ENCODE measurements around the gene GABRB3. TPM values are rescaled to one million over a fixed set of nuclear protein-coding genes. Genes with fewer than 3 reads are reported as not detected.
A peak's percentile ranks its signal among the peaks of the same experiment; 100 is the strongest.

Gene GABRB3
- polyA plus RNA-seq, 3 donors = not detected

DNA sequence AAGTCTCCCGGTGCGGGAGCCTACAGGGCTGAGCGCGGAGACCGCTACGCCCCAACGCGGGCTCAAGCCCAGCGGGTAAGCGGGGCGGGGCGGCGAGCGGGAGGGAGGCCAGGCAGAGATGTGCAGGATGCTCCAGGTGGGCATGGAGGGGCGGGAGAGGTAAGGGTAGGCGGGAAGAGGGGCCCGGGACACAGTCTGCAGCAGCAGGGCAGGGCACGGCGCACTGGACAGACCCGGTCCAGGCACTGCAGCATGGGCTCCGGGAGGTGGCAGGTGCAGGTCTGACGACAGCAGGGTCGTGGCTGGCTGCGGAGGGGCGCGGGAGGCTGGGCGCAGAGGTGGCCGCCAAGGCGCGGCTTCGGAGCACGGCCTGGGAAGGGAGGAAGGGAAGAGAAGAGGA is 102.8 kb downstream of the GABRB3 start:
- no peak for DNase-seq
- Histone ChIP-seq H4K20me1 (ENCODE audit: insufficient read depth, low read length) (no peaks in the 10 kb centered on the region), H3K36me3 (replicated peaks in 1 of 2; ENCODE audit: control insufficient read depth in 1 of 2, insufficient read depth in 2 of 2, low read length in 2 of 2) (no peaks in the 10 kb centered on the region), H3K27ac (ENCODE audit: low read depth in 1 of 2, low read length in 2 of 2) (no peak overlapping the region), H3K9ac (ENCODE audit: insufficient read depth, low read length, poor library complexity, severe bottlenecking) (no peak overlapping the region), H3K4me3 (replicated peaks in 1 of 3; ENCODE audit: low read depth in 2 of 3, low read length in 3 of 3) (no peak overlapping the region), H3K27me3 (ENCODE audit: control insufficient read depth in 2 of 2, insufficient read depth in 2 of 2, low read length in 2 of 2) (no peaks in the 10 kb centered on the region), H3K79me2 (ENCODE audit: insufficient read depth, low read length) (no peaks in the 10 kb centered on the region), H3K4me2 (replicated peaks; ENCODE audit: extremely low read depth, low read length, poor library complexity, severe bottlenecking) (no peak overlapping the region), H3K9me3 (replicated peaks in 1 of 2; ENCODE audit: control insufficient read depth in 1 of 2, insufficient read depth in 1 of 2, low read length in 2 of 2) (peaks cover 21 to 32% of the 10 kb centered on the region in 2 donors), H3K4me1 (ENCODE audit: control insufficient read depth in 1 of 2, insufficient read depth in 2 of 2, low read length in 2 of 2) (no peaks in the 10 kb centered on the region), H2AFZ (ENCODE audit: insufficient read depth, low read depth, low read length, poor library complexity, severe bottlenecking) (no peak overlapping the region)
- Mint-ChIP-seq H3K27me3 (ENCODE audit: low read depth in 3 of 3) (peaks cover 0 to 7% (median 0%) of the 10 kb centered on the region in 3 donors), H3K4me1 (no peaks in the 10 kb centered on the region), H3K27ac (no peak overlapping the region), H3K36me3 (no peaks in the 10 kb centered on the region), H3K9me3 (peaks cover 12 to 35% (median 20%) of the 10 kb centered on the region in 7 donors), H3K4me3 (no peak overlapping the region)
- TF ChIP-seq CTCF (IDR thresholded peaks at IDR 0.05) = no peak
- intact Hi-C loops (cut with micrococcal nuclease) = no loop called here
- WGBS (ENCODE audit: insufficient coverage) = 73% methylated on average over 27 of the region's 32 CpGs

- Histone ChIP-seq H3K9me3 (replicated peaks in 1 of 2; ENCODE audit: control insufficient read depth in 1 of 2, insufficient read depth in 1 of 2, low read length in 2 of 2) (peaks cover 20 to 21% of the 10 kb centered on the region in 2 donors), H2AFZ (ENCODE audit: insufficient read depth, low read depth, low read length, poor library complexity, severe bottlenecking) (no peak overlapping the region), H3K9ac (ENCODE audit: insufficient read depth, low read length, poor library complexity, severe bottlenecking) (no peak overlapping the region), H3K27me3 (ENCODE audit: control insufficient read depth in 2 of 2, insufficient read depth in 2 of 2, low read length in 2 of 2) (no peaks in the 10 kb centered on the region), H3K36me3 (replicated peaks in 1 of 2; ENCODE audit: control insufficient read depth in 1 of 2, insufficient read depth in 2 of 2, low read length in 2 of 2) (no peaks in the 10 kb centered on the region), H4K20me1 (ENCODE audit: insufficient read depth, low read length) (no peaks in the 10 kb centered on the region), H3K4me2 (replicated peaks; ENCODE audit: extremely low read depth, low read length, poor library complexity, severe bottlenecking) (no peak overlapping the region), H3K79me2 (ENCODE audit: insufficient read depth, low read length) (no peaks in the 10 kb centered on the region), H3K27ac (ENCODE audit: low read depth in 1 of 2, low read length in 2 of 2) (no peak overlapping the region), H3K4me3 (replicated peaks in 1 of 3; ENCODE audit: low read depth in 2 of 3, low read length in 3 of 3) (no peak overlapping the region), H3K4me1 (ENCODE audit: control insufficient read depth in 1 of 2, insufficient read depth in 2 of 2, low read length in 2 of 2) (no peaks in the 10 kb centered on the region)
- Mint-ChIP-seq H3K4me1 (no peaks in the 10 kb centered on the region), H3K27ac (no peak overlapping the region), H3K4me3 (peak overlapping the region in 1 of 2 donors; percentile 40), H3K36me3 (no peaks in the 10 kb centered on the region), H3K27me3 (ENCODE audit: low read depth in 3 of 3) (peaks cover 0 to 7% (median 0%) of the 10 kb centered on the region in 3 donors), H3K9me3 (peaks cover 11 to 25% (median 17%) of the 10 kb centered on the region in 7 donors)
- intact Hi-C loops (cut with micrococcal nuclease) = no loop called here
- WGBS (ENCODE audit: insufficient coverage) = 85% methylated on average over 10 of the region's 14 CpGs
- DNase-seq = no peak
- no peak for TF ChIP-seq CTCF (IDR thresholded peaks at IDR 0.05)
These were observed 105.5 kb downstream of the GABRB3 start for GRCh38 chr15:26667222-26667988.

All from CD14-positive monocyte (primary cell).